Kidney (tissue), 14 donors: ENCODE data around the gene CR1L. TPM values are rescaled to one million over a fixed set of nuclear protein-coding genes. Genes with fewer than 3 reads are reported as not detected.
"Not testable (repeated sequence)": the region's sequence is repeated elsewhere in the genome, so short reads cannot be mapped to it uniquely, and the experiment has no call there.

Experiments
- DNase-seq, 5 donors: peaks; one replicate each; pipeline ENCODE4 v3.0.0-alpha.2; 2013 to 2020
- FAIRE-seq: peaks from 2 replicates; lab custom pipeline; 2012; peaks lifted over from hg19 to GRCh38; lab: Jason Lieb, UNC
- H3K27ac ChIP-seq, 2 donors: one replicate each; pipeline ENCODE4 v1.7.0; 2013; ENCODE audit warnings: low read depth in 2 of 2, low read length in 2 of 2, inconsistent platforms in 1 of 2
- H3K27me3 ChIP-seq: one replicate; pipeline ENCODE4 v1.7.1; 2013; ENCODE audit warnings: low read length, inconsistent platforms; ENCODE audit not compliant: control insufficient read depth, insufficient read depth
- H3K36me3 ChIP-seq, 3 donors: one replicate each; pipeline versions ENCODE4 v1.7.0 to v1.7.1; 2013; ENCODE audit warnings: low read length in 3 of 3, control low read depth in 1 of 3, inconsistent platforms in 1 of 3; ENCODE audit not compliant: insufficient read depth in 3 of 3, control insufficient read depth in 2 of 3
- H3K4me1 ChIP-seq, 3 donors: one replicate each; pipeline versions ENCODE4 v1.7.0 to v1.7.1; 2013; ENCODE audit warnings: low read length in 3 of 3, inconsistent platforms in 1 of 3, low read depth in 1 of 3; ENCODE audit not compliant: control insufficient read depth in 2 of 3, insufficient read depth in 2 of 3
- H3K4me3 ChIP-seq, 3 donors: one replicate each; pipeline versions ENCODE4 v1.7.0 to v1.8.1; 2013; ENCODE audit warnings: low read length in 3 of 3, control low read depth in 1 of 3, inconsistent platforms in 1 of 3
- H3K9ac ChIP-seq, 3 donors: one replicate each; pipeline versions ENCODE4 v1.7.0 to v1.7.1; 2013; ENCODE audit warnings: low read length in 3 of 3, control low read depth in 1 of 3, inconsistent platforms in 1 of 3
- H3K9me3 ChIP-seq, 3 donors: one replicate each; pipeline versions ENCODE4 v1.7.0 to v1.7.1; 2013; ENCODE audit warnings: low read length in 3 of 3, control low read depth in 1 of 3, inconsistent platforms in 1 of 3; ENCODE audit not compliant: control insufficient read depth in 2 of 3, insufficient read depth in 1 of 3
- intact Hi-C: fragments of 100-400 bp; cut with DNase I; formaldehyde crosslinking; loops from one replicate; pipeline ENCODE4 v1.11.1; 2022
- polyA plus RNA-seq: library from polyadenylated mRNA; stranded (reverse); fragments of 350-450 nt; fragmentation: Illumina TruSeq; extraction: RNeasy Lipid Tissue Mini Kit (QIAGEN cat#74804); gene quantifications from one replicate; pipeline ENCODE4 v1.2.3, GENCODE V29; 2014; ENCODE audit warnings: low read depth, low replicate concordance; ENCODE audit not compliant: insufficient read depth
- total RNA-seq: library from RNA; stranded (reverse); fragmentation: NEBNext Ultra II Directional; extraction: Animal tissue kit (Norgen Biotek cat#: 25700); gene quantifications from one replicate; pipeline ENCODE4 v1.2.1, GENCODE V29; 2021
- TF ChIP-seq, protein P1 (sequence below): IDR thresholded peaks from 3 replicates; pipeline ENCODE4 v1.5.1; 2012; ENCODE audit warnings: mild to moderate bottlenecking, moderate library complexity, borderline replicate concordance; ENCODE audit not compliant: insufficient read depth; ENCODE audit errors: extremely low read depth
- donor health status: control.
- donor health status: control.
- donor health status: control.
- donor health status: control.
- donor health status: control.
- donor health status: DM: yes; HTN: yes; CAD: no.
- donor health status: Normal renal cell carcinoma (clear cell type).

CR1L gene
- total and polyA plus RNA-seq, 2 donors from 2014 or later = 0.44 to 1.4 TPM

DNA sequence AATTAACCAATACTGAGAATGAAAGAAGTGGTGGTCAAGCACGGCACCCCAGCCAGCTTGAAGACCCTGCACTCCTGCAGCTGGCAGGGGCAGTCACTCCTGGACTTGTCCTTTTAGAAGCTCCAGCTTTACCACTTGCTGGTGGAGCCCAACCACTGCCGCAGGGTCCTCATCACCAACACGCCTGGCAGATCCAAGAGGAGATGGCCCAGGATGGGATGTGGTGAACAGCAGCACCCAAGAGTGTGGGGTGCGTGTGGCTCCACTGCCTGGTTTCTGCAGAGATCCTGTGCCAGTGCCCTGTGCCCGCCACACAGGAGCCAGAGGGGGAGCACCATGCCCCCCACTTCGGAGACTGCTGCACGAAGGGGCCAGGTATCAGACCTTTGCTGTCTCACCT, 13.5 kb downstream of the CR1L start:
- Histone ChIP-seq H3K36me3 (no peaks in the 10 kb centered on the region), H3K27me3 (no peaks in the 10 kb centered on the region), H3K27ac (no peak overlapping the region), H3K9ac (no peak overlapping the region), H3K9me3 (no peaks in the 10 kb centered on the region), H3K4me1 (no peaks in the 10 kb centered on the region), H3K4me3 (no peak overlapping the region)
- DNase-seq (no peak), FAIRE-seq (no peak)
- intact Hi-C loops = no loop called here
- TF ChIP-seq, protein P1, sequence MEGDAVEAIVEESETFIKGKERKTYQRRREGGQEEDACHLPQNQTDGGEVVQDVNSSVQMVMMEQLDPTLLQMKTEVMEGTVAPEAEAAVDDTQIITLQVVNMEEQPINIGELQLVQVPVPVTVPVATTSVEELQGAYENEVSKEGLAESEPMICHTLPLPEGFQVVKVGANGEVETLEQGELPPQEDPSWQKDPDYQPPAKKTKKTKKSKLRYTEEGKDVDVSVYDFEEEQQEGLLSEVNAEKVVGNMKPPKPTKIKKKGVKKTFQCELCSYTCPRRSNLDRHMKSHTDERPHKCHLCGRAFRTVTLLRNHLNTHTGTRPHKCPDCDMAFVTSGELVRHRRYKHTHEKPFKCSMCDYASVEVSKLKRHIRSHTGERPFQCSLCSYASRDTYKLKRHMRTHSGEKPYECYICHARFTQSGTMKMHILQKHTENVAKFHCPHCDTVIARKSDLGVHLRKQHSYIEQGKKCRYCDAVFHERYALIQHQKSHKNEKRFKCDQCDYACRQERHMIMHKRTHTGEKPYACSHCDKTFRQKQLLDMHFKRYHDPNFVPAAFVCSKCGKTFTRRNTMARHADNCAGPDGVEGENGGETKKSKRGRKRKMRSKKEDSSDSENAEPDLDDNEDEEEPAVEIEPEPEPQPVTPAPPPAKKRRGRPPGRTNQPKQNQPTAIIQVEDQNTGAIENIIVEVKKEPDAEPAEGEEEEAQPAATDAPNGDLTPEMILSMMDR = no peak

- DNase-seq (no peak), FAIRE-seq (no peak)
- TF ChIP-seq, protein P1 = no peak
- H3K9me3 ChIP-seq = no peaks in the 10 kb centered on the region
- H3K36me3 ChIP-seq = no peaks in the 10 kb centered on the region
- no peak overlapping the region for H3K9ac ChIP-seq
- H3K4me1 ChIP-seq = no peaks in the 10 kb centered on the region
- no peak overlapping the region for H3K4me3 ChIP-seq
- H3K27ac ChIP-seq = no peak overlapping the region
- intact Hi-C loops = no loop called here
- no peaks in the 10 kb centered on the region for H3K27me3 ChIP-seq
Measured at GRCh38 chr1:207658904-207659485, 14.1 kb downstream of the CR1L start.

DNA sequence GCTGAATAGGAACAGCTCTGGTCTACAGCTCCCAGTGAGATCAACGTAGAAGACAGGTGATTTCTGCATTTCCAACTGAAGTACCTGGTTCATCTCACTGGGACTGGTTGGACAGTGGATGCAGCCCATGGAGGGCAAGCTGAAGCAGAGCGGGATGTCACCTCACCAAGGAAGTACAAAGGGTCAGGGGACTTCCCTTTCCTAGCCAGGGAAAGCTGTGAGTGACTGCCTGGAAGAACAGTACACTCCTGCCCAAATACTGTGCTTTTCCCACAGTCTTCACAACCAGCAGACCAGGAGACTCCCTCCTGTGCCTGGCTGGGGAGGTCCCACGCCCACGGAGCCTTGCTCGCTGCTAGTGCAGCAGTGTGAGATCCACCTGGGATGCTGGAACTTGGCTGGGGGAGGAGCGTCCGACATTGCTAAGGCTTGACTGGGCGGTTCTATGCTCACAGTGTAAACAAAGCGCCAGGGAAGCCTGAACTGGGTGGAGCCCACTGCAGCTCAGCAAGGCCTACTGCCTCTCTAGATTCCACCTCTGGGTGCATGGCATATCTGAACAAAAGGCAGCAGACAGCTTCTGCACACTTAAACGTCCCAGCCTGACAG, 14.7 kb downstream of the CR1L start:
- H3K9ac ChIP-seq = no peak overlapping the region
- TF ChIP-seq, protein P1 = no peak
- no peaks in the 10 kb centered on the region for H3K27me3 ChIP-seq
- H3K4me3 ChIP-seq = no peak overlapping the region
- DNase-seq (peak in 1 of 5 donors; percentile 17), FAIRE-seq (no peak)
- no peak overlapping the region for H3K27ac ChIP-seq
- intact Hi-C loops = no loop called here
- H3K9me3 ChIP-seq = no peaks in the 10 kb centered on the region
- H3K36me3 ChIP-seq = no peaks in the 10 kb centered on the region
- H3K4me1 ChIP-seq = no peaks in the 10 kb centered on the region

GRCh38 chr1:207661420-207661819, 16.5 kb downstream of the CR1L start:
- intact Hi-C loops, FAIRE-seq, DNase-seq, H3K27ac ChIP-seq, H3K4me3 ChIP-seq, H3K27me3 ChIP-seq, H3K9me3 ChIP-seq, H3K36me3 ChIP-seq, H3K9ac ChIP-seq, H3K4me1 ChIP-seq: not testable (repeated sequence)
